ENCODE data around the gene DNAJC1.

DNAJC1 gene

DNA sequence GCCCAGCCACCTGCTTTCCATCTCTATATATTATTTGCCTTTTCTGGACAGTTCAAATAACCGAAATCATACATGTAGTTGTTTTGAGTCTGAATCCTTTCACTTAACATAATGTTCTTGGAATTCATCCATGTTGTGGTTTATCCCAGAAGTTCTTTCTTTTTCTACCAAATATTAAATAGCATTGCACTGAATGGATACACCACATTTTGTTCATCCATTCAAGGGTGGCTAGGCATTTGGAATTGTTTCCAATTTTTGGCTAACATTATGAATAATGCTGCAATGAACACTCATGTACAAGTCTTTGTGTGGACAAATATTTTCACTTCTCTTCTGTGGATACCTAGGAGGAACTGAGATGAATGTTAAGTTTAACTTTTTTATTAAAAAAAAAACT, 18.0 kb downstream of the DNAJC1 start:
- no peak overlapping the region for H3K4me2 ChIP-seq (ENCODE audit: low read length, poor library complexity, severe bottlenecking)
- H3K27ac ChIP-seq (ENCODE audit: low read length, poor library complexity, severe bottlenecking), result no peak overlapping the region
- H3K27me3 ChIP-seq (ENCODE audit: control insufficient read depth in 1 of 2, insufficient read depth in 1 of 2, low read length in 2 of 2), result no peaks in the 10 kb centered on the region
- H2BK5ac ChIP-seq (ENCODE audit: low read depth, low read length, poor library complexity, severe bottlenecking), result no peak overlapping the region
- no peak overlapping the region for H3K4ac ChIP-seq (ENCODE audit: low read depth in 1 of 2, low read length in 2 of 2)
- no peaks in the 10 kb centered on the region for H3K4me1 ChIP-seq (ENCODE audit: control insufficient read depth, insufficient read depth, low read depth, low read length)
- H3K23ac ChIP-seq (ENCODE audit: low read length in 2 of 2), result no peak overlapping the region
- H2AK5ac ChIP-seq (ENCODE audit: low read length, severe bottlenecking), result no peak overlapping the region
- H2AFZ ChIP-seq (ENCODE audit: low read depth, low read length), result no peak overlapping the region
- no peak overlapping the region for H2BK12ac ChIP-seq (ENCODE audit: low read length in 2 of 2)
- H3K9me3 ChIP-seq (ENCODE audit: control insufficient read depth, low read length), result peaks cover 4% of the 10 kb centered on the region
- no peak overlapping the region for H3K9ac ChIP-seq (ENCODE audit: low read length)
- no peak overlapping the region for H3K4me3 ChIP-seq (ENCODE audit: insufficient read depth in 1 of 2, low read depth in 1 of 2, low read length in 2 of 2)
- H3K18ac ChIP-seq (ENCODE audit: low read depth in 1 of 2, low read length in 2 of 2), result no peak overlapping the region
- no peak overlapping the region for H2BK15ac ChIP-seq (ENCODE audit: low read depth, poor library complexity, severe bottlenecking)
- no CpG with 5 or more reads among the region's 1 CpG for WGBS
- no peak overlapping the region for H3K14ac ChIP-seq (ENCODE audit: low read length in 2 of 2)
- no peak overlapping the region for H4K91ac ChIP-seq (ENCODE audit: low read length)
- H2BK120ac ChIP-seq (ENCODE audit: low read depth, low read length), result no peak overlapping the region
- no peak overlapping the region for H4K8ac ChIP-seq (ENCODE audit: low read length)
- H3K79me1 ChIP-seq (replicated peaks; ENCODE audit: low read length, poor library complexity, severe bottlenecking), result peaks cover 15% of the 10 kb centered on the region
- DNase-seq, result no peak
- no peaks in the 10 kb centered on the region for H3K36me3 ChIP-seq (ENCODE audit: control insufficient read depth in 1 of 2, insufficient read depth in 2 of 2, low read depth in 1 of 2, low read length in 2 of 2)

DNA sequence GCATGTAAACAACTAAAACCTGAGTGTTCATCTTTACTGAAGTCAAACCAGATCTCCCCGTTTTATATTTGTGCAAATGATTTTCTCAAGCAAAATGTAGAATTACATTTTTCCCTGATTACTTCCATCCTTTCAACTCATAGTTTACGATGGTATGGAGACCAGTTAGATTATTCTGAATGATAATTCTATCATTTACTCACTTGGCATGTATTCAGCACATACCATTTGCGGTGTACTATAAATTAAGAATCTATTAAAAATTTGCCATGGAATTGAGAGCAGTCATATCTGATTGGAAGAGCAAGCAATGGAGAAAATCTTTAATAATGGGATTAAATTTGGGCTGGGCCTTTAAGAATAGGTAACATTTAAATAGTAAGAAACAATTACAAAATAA, 22.4 kb downstream of the DNAJC1 start:
- Histone ChIP-seq H3K18ac (ENCODE audit: low read depth in 1 of 2, low read length in 2 of 2) (no peak overlapping the region), H3K23ac (ENCODE audit: low read length in 2 of 2) (no peak overlapping the region), H4K8ac (ENCODE audit: low read length) (no peak overlapping the region), H2AK5ac (ENCODE audit: low read length, severe bottlenecking) (no peak overlapping the region), H3K14ac (ENCODE audit: low read length in 2 of 2) (no peak overlapping the region), H2BK5ac (ENCODE audit: low read depth, low read length, poor library complexity, severe bottlenecking) (no peak overlapping the region), H3K4me3 (ENCODE audit: insufficient read depth in 1 of 2, low read depth in 1 of 2, low read length in 2 of 2) (no peak overlapping the region), H2AFZ (ENCODE audit: low read depth, low read length) (no peak overlapping the region), H3K4me2 (ENCODE audit: low read length, poor library complexity, severe bottlenecking) (no peak overlapping the region), H4K91ac (ENCODE audit: low read length) (no peak overlapping the region), H2BK120ac (ENCODE audit: low read depth, low read length) (no peak overlapping the region), H2BK15ac (ENCODE audit: low read depth, poor library complexity, severe bottlenecking) (no peak overlapping the region), H3K79me1 (replicated peaks; ENCODE audit: low read length, poor library complexity, severe bottlenecking) (peaks cover 16% of the 10 kb centered on the region), H3K4ac (ENCODE audit: low read depth in 1 of 2, low read length in 2 of 2) (no peak overlapping the region), H3K27me3 (ENCODE audit: control insufficient read depth in 1 of 2, insufficient read depth in 1 of 2, low read length in 2 of 2) (no peaks in the 10 kb centered on the region), H2BK12ac (ENCODE audit: low read length in 2 of 2) (no peak overlapping the region), H3K36me3 (ENCODE audit: control insufficient read depth in 1 of 2, insufficient read depth in 2 of 2, low read depth in 1 of 2, low read length in 2 of 2) (no peaks in the 10 kb centered on the region), H3K4me1 (ENCODE audit: control insufficient read depth, insufficient read depth, low read depth, low read length) (no peaks in the 10 kb centered on the region), H3K27ac (ENCODE audit: low read length, poor library complexity, severe bottlenecking) (no peak overlapping the region), H3K9ac (ENCODE audit: low read length) (no peak overlapping the region), H3K9me3 (ENCODE audit: control insufficient read depth, low read length) (peaks cover 1% of the 10 kb centered on the region)
- WGBS, result 100% methylated on average over 2 of the region's 3 CpGs
- no peak for DNase-seq

DNA sequence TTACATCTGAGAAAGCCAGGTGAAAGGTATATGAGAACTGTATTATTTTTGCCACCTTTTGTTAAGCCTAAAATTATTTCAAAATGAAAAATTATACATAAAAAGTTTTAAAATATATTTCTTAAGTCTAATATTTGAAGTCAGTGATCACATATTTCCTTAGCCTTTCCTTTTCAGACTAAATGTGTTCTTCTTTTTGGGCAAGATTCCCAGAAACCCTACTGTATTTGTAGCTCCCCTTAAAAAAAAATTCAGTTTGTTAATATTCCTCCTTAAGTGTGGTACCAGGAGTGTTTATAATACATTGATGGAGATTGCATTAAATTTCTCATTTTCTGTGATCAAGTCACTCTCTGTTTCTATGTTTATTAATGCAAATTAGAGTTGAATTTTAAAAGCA, 22.8 kb downstream of the DNAJC1 start:
- no peak overlapping the region for H2BK15ac ChIP-seq (ENCODE audit: low read depth, poor library complexity, severe bottlenecking)
- no peak overlapping the region for H4K91ac ChIP-seq (ENCODE audit: low read length)

DNA sequence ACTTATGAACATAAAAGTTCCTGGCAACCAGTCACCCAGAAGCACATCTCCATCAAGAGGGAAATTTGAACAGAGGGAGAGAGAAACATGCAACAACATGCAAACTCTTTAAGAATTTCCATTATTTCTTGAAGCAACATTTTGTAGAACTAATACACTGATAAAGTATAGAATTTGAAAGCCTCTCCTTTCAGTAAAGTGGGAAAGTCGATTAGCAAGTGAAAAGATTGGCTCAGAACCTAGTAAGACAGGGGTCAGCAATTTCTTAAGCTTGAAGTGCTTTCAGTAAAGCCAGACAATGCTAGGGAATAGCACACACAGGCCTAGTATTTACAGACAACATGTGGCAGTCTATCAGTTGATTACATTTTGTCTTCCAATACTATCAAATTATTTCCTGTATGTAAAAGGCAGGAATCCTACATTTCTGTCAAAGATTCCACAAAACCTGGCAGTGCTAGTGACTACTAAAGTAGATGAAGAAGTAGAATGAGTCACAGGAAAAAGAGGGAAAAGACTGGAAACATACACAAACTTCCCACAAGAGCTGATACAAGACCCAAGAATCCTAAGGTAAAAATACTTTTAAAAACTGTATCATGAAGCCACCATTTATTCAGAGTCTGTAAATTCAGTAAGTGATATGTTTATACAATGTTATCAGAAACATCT, 25.2 kb downstream of the DNAJC1 start:
- Histone ChIP-seq H2BK120ac (ENCODE audit: low read depth, low read length) (no peak overlapping the region), H2AK5ac (ENCODE audit: low read length, severe bottlenecking) (no peak overlapping the region), H2BK12ac (ENCODE audit: low read length in 2 of 2) (no peak overlapping the region), H3K9ac (ENCODE audit: low read length) (no peak overlapping the region), H3K27me3 (ENCODE audit: control insufficient read depth in 1 of 2, insufficient read depth in 1 of 2, low read length in 2 of 2) (no peaks in the 10 kb centered on the region), H3K23ac (ENCODE audit: low read length in 2 of 2) (no peak overlapping the region), H3K4me1 (ENCODE audit: control insufficient read depth, insufficient read depth, low read depth, low read length) (peaks cover 3% of the 10 kb centered on the region), H2BK5ac (ENCODE audit: low read depth, low read length, poor library complexity, severe bottlenecking) (no peak overlapping the region), H3K9me3 (ENCODE audit: control insufficient read depth, low read length) (no peaks in the 10 kb centered on the region), H2AFZ (ENCODE audit: low read depth, low read length) (no peak overlapping the region), H3K4me2 (ENCODE audit: low read length, poor library complexity, severe bottlenecking) (no peak overlapping the region), H3K79me1 (replicated peaks; ENCODE audit: low read length, poor library complexity, severe bottlenecking) (peaks cover 15% of the 10 kb centered on the region), H3K36me3 (ENCODE audit: control insufficient read depth in 1 of 2, insufficient read depth in 2 of 2, low read depth in 1 of 2, low read length in 2 of 2) (no peaks in the 10 kb centered on the region), H2BK15ac (ENCODE audit: low read depth, poor library complexity, severe bottlenecking) (no peak overlapping the region), H3K18ac (ENCODE audit: low read depth in 1 of 2, low read length in 2 of 2) (no peak overlapping the region), H4K91ac (ENCODE audit: low read length) (no peak overlapping the region), H3K27ac (ENCODE audit: low read length, poor library complexity, severe bottlenecking) (no peak overlapping the region), H3K4me3 (ENCODE audit: insufficient read depth in 1 of 2, low read depth in 1 of 2, low read length in 2 of 2) (no peak overlapping the region), H4K8ac (ENCODE audit: low read length) (no peak overlapping the region), H3K14ac (ENCODE audit: low read length in 2 of 2) (no peak overlapping the region), H3K4ac (ENCODE audit: low read depth in 1 of 2, low read length in 2 of 2) (no peak overlapping the region)
- DNase-seq, result peak; percentile 67
- 0% methylated on average over 1 of the region's 1 CpG for WGBS

More for the DNA sequence above, 22.8 kb downstream of the DNAJC1 start:
- Histone ChIP-seq H2BK5ac (ENCODE audit: low read depth, low read length, poor library complexity, severe bottlenecking) (no peak overlapping the region), H2BK120ac (ENCODE audit: low read depth, low read length) (no peak overlapping the region), H4K8ac (ENCODE audit: low read length) (no peak overlapping the region), H3K23ac (ENCODE audit: low read length in 2 of 2) (no peak overlapping the region), H2AFZ (ENCODE audit: low read depth, low read length) (no peak overlapping the region), H3K14ac (ENCODE audit: low read length in 2 of 2) (no peak overlapping the region), H3K9ac (ENCODE audit: low read length) (no peak overlapping the region), H3K79me1 (replicated peaks; ENCODE audit: low read length, poor library complexity, severe bottlenecking) (peaks cover 16% of the 10 kb centered on the region), H3K27ac (ENCODE audit: low read length, poor library complexity, severe bottlenecking) (no peak overlapping the region), H3K4ac (ENCODE audit: low read depth in 1 of 2, low read length in 2 of 2) (no peak overlapping the region), H3K27me3 (ENCODE audit: control insufficient read depth in 1 of 2, insufficient read depth in 1 of 2, low read length in 2 of 2) (no peaks in the 10 kb centered on the region), H2AK5ac (ENCODE audit: low read length, severe bottlenecking) (no peak overlapping the region), H3K36me3 (ENCODE audit: control insufficient read depth in 1 of 2, insufficient read depth in 2 of 2, low read depth in 1 of 2, low read length in 2 of 2) (no peaks in the 10 kb centered on the region), H3K18ac (ENCODE audit: low read depth in 1 of 2, low read length in 2 of 2) (no peak overlapping the region), H3K4me3 (ENCODE audit: insufficient read depth in 1 of 2, low read depth in 1 of 2, low read length in 2 of 2) (no peak overlapping the region), H2BK12ac (ENCODE audit: low read length in 2 of 2) (no peak overlapping the region), H3K9me3 (ENCODE audit: control insufficient read depth, low read length) (no peaks in the 10 kb centered on the region), H3K4me1 (ENCODE audit: control insufficient read depth, insufficient read depth, low read depth, low read length) (no peaks in the 10 kb centered on the region), H3K4me2 (ENCODE audit: low read length, poor library complexity, severe bottlenecking) (no peak overlapping the region)
- DNase-seq, result no peak
